ENCODE results near the gene RNF217.
"Not testable (repeated sequence)": the region's sequence is repeated elsewhere in the genome, so short reads cannot be mapped to it uniquely, and the experiment has no call there.

RNF217 gene

DNA sequence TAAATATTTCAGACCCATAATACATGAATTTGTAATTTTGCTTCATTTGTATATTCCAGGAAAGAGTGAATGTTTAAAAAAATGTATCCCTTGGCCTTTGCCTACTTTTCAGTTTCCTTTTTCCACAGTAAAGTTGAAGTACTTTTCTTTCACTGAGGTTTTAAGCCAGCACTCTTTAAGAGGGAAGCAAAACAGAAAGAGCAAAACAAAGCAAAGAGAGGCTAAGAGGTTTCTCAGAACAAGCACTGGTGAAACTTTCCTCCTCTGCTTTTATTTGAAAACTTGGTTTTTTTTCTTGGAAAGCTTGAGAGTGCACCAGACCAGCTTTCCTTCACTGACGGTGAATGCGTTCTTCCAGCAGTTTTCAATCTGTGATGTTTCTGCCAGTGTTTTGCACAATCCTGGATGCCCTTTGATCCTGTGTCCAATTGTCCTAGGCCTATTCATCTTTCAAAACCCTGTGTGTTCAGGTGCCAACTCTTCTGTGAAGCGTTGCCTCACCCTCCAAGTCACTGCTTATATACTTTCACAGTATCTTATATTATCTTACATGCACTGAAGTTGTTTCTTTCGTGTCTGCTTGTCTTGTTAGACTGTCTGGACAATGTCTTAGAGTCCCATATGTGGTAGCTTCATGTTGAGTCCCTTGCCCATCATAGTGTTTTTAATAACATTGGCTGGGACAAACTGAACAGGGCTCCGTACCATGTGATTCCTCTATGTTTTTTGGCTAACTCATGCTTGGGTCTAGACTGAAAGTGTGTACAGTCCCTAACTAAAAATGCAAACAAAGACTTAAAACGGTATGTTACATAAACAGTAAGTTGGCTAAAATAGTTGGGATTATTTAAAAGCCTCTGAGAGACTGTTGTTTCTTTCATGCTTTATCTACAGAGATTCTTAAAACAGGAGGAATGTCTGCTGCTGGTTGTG lies 1.9 kb downstream of the RNF217 start:
- no peak for DNase-seq
- H3K4me3 ChIP-seq (ENCODE audit: low read depth, low read length): peak overlapping the region; percentile 89
- peaks cover 36% of the 10 kb centered on the region for H3K36me3 ChIP-seq
- H3K27me3 ChIP-seq (ENCODE audit: insufficient read depth, low read depth, severe bottlenecking): no peaks in the 10 kb centered on the region
- no peaks in the 10 kb centered on the region for H3K9me3 ChIP-seq (ENCODE audit: severe bottlenecking)
- TF ChIP-seq, protein P1, sequence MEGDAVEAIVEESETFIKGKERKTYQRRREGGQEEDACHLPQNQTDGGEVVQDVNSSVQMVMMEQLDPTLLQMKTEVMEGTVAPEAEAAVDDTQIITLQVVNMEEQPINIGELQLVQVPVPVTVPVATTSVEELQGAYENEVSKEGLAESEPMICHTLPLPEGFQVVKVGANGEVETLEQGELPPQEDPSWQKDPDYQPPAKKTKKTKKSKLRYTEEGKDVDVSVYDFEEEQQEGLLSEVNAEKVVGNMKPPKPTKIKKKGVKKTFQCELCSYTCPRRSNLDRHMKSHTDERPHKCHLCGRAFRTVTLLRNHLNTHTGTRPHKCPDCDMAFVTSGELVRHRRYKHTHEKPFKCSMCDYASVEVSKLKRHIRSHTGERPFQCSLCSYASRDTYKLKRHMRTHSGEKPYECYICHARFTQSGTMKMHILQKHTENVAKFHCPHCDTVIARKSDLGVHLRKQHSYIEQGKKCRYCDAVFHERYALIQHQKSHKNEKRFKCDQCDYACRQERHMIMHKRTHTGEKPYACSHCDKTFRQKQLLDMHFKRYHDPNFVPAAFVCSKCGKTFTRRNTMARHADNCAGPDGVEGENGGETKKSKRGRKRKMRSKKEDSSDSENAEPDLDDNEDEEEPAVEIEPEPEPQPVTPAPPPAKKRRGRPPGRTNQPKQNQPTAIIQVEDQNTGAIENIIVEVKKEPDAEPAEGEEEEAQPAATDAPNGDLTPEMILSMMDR (IDR thresholded peaks at IDR 0.05; ENCODE audit: low read depth, low read length): no peak
- H3K27ac ChIP-seq: peak overlapping the region; percentile 89

DNA sequence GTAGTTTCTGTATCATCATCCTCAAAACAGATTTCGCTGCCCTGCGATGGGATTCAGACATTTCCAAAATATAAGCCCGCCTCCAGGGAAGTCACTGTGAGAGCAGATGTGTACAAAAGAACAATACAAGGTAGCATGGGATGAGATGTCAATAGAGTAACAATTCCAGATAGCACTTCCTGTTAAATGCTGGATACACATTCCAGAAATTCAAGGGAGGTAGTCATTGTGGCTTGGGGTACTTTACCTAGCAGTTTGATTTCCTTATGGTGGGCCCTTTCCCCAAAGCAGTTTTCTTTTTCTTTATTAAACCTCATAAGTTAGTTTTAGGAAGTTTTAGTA lies 2.5 kb downstream of the RNF217 start:
- Histone ChIP-seq H3K27me3 (ENCODE audit: insufficient read depth, low read depth, severe bottlenecking) (no peaks in the 10 kb centered on the region), H3K27ac (no peak overlapping the region), H3K36me3 (peaks cover 36% of the 10 kb centered on the region), H3K9me3 (ENCODE audit: severe bottlenecking) (no peaks in the 10 kb centered on the region), H3K4me3 (ENCODE audit: low read depth, low read length) (no peak overlapping the region)
- TF ChIP-seq, protein P1 (IDR thresholded peaks at IDR 0.05; ENCODE audit: low read depth, low read length): no peak
- DNase-seq: no peak

DNA sequence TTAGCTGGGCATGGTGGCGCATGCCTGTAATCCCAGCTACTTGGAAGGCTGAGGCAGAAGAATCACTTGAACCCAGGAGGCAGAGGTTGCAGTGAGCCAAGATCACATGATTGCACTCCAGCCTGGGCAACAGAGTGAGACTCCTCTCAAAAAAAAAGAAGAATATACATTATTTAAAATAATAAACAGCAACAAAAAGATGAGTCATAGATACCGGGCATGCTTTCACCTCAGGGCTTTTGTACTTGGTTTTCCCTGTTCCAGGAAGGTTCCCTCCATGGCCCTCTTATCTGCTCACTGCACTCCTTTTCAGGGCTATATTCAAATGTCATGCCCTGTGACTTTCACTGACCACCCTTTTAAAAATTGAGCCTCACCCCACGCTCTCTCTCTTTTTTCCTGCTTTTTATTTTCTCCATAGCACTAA lies 3.2 kb downstream of the RNF217 start:
- not testable (repeated sequence) for DNase-seq; H3K4me3 ChIP-seq (ENCODE audit: low read depth, low read length); H3K27ac ChIP-seq

DNA sequence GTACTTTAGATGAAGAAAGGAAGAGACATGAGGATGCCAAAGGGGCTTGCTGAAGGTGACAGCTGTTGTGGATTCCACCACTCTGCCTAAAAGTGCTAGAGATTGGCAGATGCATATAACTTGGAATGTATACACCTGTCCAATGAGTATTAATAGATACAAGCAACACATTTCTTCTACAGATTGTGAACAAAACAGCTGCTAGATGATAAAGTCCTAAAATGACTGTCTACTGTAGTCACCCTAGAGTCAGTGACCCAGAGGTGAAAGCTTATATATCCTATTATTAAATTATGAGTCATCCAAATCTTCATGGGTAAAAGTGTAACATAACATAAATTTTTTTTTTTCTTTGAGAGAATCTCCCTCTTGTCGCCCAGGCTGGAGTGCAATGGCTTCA lies 5.2 kb downstream of the RNF217 start:
- TF ChIP-seq, protein P1 (IDR thresholded peaks at IDR 0.05; ENCODE audit: low read depth, low read length): no peak
- H3K9me3 ChIP-seq (ENCODE audit: severe bottlenecking): no peaks in the 10 kb centered on the region
- no peaks in the 10 kb centered on the region for H3K27me3 ChIP-seq (ENCODE audit: insufficient read depth, low read depth, severe bottlenecking)
- peaks cover 50% of the 10 kb centered on the region for H3K36me3 ChIP-seq
- no peak overlapping the region for H3K27ac ChIP-seq
- DNase-seq: no peak
- H3K4me3 ChIP-seq (ENCODE audit: low read depth, low read length): no peak overlapping the region

More for the DNA sequence above, 3.2 kb downstream of the RNF217 start:
- H3K9me3 ChIP-seq (ENCODE audit: severe bottlenecking); H3K27me3 ChIP-seq (ENCODE audit: insufficient read depth, low read depth, severe bottlenecking): not testable (repeated sequence)
- peaks cover 36% of the 10 kb centered on the region for H3K36me3 ChIP-seq

DNA sequence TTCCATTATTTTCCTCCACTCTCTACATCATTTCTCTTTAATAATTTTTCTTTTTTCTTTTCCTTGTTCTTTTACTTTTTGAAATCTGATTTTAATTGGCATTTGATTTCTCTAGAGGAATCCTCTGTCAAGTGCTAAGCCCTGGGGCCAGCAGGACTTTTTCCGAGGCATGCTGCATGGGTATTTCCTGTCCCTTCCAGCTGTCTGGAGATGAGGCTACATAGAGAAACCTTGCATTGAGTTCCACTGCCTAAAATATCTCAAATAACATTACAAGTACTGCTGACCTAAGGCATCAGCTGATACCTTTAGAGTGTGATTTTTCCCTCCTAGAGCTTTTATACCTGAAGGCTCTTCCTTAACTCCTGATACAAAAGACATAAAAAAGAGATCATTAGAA lies 6.2 kb downstream of the RNF217 start:
- Histone ChIP-seq H3K4me3 (ENCODE audit: low read depth, low read length) (no peak overlapping the region), H3K36me3 (peaks cover 55% of the 10 kb centered on the region), H3K27me3 (ENCODE audit: insufficient read depth, low read depth, severe bottlenecking) (no peaks in the 10 kb centered on the region), H3K27ac (no peak overlapping the region), H3K9me3 (ENCODE audit: severe bottlenecking) (no peaks in the 10 kb centered on the region)
- DNase-seq: no peak
- TF ChIP-seq, protein P1 (IDR thresholded peaks at IDR 0.05; ENCODE audit: low read depth, low read length): no peak

DNA sequence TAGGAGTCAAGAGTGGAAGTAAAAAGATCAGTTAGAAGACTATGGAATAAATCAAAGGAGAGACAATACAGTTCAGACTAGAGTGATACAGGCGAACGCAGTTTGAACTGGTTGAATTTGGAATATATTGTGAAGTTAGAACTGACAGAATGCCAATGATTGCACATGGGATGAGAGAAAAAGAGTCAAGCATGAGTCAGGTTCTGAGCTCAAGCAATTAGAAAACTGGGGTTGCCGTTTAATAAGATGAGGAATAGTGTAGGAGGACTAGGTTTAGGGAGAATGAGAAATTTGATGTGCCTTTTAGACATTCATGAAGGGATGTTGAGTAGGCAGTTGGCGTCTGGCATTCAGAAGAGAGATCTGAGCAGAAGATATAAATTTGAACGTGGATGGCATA lies 8.0 kb downstream of the RNF217 start:
- TF ChIP-seq, protein P1 (IDR thresholded peaks at IDR 0.05; ENCODE audit: low read depth, low read length): no peak
- Histone ChIP-seq H3K27me3 (ENCODE audit: insufficient read depth, low read depth, severe bottlenecking) (no peaks in the 10 kb centered on the region), H3K36me3 (peaks cover 51% of the 10 kb centered on the region), H3K27ac (no peak overlapping the region), H3K4me3 (ENCODE audit: low read depth, low read length) (no peak overlapping the region), H3K9me3 (ENCODE audit: severe bottlenecking) (no peaks in the 10 kb centered on the region)
- no peak for DNase-seq
